Neural crest cell (in vitro differentiated cells): ENCODE data around the gene CEMIP. TPM values are rescaled to one million over a fixed set of nuclear protein-coding genes. Genes with fewer than 3 reads are reported as not detected.

ENCODE experiments used
- DNase-seq: peaks from one replicate; pipeline ENCODE4 v3.0.0; 2021; ENCODE audit warnings: low read depth, mixed read lengths, low spot score
- H3K27ac Mint-ChIP-seq: one replicate; pipeline ENCODE4 v1.8.0; 2021; ENCODE audit warnings: mild to moderate bottlenecking, mixed read lengths; ENCODE audit not compliant: unreplicated experiment
- H3K27me3 Mint-ChIP-seq: 2 replicates; pipeline ENCODE4 v1.8.0; 2021; ENCODE audit warnings: low read depth, mild to moderate bottlenecking, mixed read lengths
- H3K36me3 Mint-ChIP-seq: 2 replicates; pipeline ENCODE4 v1.8.0; 2021; ENCODE audit warnings: low read depth, mild to moderate bottlenecking, mixed read lengths
- H3K4me1 Mint-ChIP-seq: 2 replicates; pipeline ENCODE4 v1.8.0; 2021; ENCODE audit warnings: mixed read lengths
- H3K4me3 Mint-ChIP-seq: one replicate; pipeline ENCODE4 v1.8.0; 2021; ENCODE audit warnings: mild to moderate bottlenecking, mixed read lengths
- H3K9me3 Mint-ChIP-seq: 2 replicates; pipeline ENCODE4 v1.8.0; 2021; ENCODE audit warnings: mixed read lengths
- total RNA-seq: library from RNA; stranded (reverse); gene quantifications from 2 replicates; pipeline ENCODE4 v1.2.1, GENCODE V29; 2021
- TF ChIP-seq, protein P1 (sequence below): fragments of 200-600 bp; sonication (generic); conservative IDR thresholded peaks from 2 replicates; pipeline ENCODE4 v1.5.0; 2021; ENCODE audit warnings: antibody characterized with exemption, mild to moderate bottlenecking

Gene CEMIP
- total RNA-seq, 1 donor from 2014 or later = 0.33 TPM

DNA sequence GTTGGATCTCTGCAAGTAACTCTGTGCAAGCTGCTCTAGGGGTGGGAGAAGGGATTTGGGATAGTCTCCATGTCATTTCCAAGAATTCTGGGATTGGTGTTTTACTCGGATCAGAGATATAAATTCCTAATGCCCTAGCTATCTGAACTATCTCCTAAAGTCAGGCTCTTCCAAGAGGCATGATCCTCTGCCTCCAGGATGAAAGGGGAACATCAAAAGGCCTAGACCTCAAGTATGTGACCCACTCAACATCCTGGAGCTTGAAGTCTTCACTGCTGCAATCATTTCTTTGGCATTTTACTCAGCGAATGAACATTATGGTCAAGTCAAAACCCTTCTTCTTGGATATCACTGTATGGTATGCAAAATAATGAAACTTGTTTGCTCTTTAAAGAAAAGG is 104.5 kb downstream of the CEMIP start:
- no peaks in the 10 kb centered on the region for H3K9me3 Mint-ChIP-seq
- no peak for DNase-seq
- no peak overlapping the region for H3K4me3 Mint-ChIP-seq
- TF ChIP-seq, protein P1, sequence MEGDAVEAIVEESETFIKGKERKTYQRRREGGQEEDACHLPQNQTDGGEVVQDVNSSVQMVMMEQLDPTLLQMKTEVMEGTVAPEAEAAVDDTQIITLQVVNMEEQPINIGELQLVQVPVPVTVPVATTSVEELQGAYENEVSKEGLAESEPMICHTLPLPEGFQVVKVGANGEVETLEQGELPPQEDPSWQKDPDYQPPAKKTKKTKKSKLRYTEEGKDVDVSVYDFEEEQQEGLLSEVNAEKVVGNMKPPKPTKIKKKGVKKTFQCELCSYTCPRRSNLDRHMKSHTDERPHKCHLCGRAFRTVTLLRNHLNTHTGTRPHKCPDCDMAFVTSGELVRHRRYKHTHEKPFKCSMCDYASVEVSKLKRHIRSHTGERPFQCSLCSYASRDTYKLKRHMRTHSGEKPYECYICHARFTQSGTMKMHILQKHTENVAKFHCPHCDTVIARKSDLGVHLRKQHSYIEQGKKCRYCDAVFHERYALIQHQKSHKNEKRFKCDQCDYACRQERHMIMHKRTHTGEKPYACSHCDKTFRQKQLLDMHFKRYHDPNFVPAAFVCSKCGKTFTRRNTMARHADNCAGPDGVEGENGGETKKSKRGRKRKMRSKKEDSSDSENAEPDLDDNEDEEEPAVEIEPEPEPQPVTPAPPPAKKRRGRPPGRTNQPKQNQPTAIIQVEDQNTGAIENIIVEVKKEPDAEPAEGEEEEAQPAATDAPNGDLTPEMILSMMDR = no peak
- no peaks in the 10 kb centered on the region for H3K36me3 Mint-ChIP-seq
- H3K27ac Mint-ChIP-seq = no peak overlapping the region
- peaks cover 28% of the 10 kb centered on the region for H3K27me3 Mint-ChIP-seq
- no peaks in the 10 kb centered on the region for H3K4me1 Mint-ChIP-seq

DNA sequence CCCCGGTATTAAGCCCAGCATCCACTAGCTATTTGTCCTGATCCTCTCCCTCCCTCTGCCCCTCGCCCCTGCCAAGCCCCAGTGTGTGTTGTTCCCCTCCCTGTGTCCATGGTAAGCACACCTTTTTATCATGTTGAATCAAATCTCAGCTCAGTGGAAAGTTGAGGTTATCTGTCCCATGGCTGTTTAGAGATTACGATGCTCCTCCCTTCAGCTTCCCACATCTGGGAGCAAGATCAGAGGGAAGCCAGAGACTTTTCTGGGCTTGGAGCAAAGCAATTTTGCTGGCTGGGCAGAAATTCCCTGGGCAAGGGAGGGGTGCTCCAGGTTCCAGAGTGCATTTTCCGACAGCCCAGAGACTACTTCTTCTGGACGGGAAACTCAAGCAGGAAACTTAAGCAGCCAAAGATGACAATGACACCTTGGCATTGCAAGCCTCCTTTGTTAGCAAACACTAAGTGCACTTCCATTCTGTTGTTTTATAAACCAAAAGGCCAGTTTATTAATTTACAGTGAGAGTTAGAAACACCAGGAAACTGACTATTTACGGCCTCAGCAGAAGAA is 105.9 kb downstream of the CEMIP start:
- Mint-ChIP-seq H3K9me3 (no peaks in the 10 kb centered on the region), H3K4me1 (no peaks in the 10 kb centered on the region), H3K27ac (no peak overlapping the region), H3K27me3 (peaks cover 20% of the 10 kb centered on the region), H3K36me3 (no peaks in the 10 kb centered on the region), H3K4me3 (no peak overlapping the region)
- DNase-seq = no peak
- TF ChIP-seq, protein P1 = no peak

DNA sequence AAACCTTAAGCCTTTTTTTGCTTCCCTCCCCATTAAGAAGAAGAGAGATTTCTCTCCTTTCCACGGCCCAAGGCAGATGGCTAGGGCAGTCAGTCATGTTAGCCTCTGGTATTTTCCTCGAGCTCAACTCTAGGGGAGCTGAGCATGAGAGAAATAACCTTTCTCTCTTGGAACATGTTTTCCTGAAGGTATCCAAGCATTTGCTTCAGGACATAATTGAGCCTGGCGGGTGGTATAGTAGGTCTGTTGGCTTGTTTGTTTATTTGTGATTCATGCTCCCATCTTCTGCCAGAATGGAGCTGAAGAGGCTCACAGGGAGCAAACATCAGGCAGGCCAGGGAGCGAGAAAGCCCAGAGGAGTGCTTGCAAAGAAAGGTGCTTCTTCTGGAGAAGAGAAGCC is 108.0 kb downstream of the CEMIP start:
- TF ChIP-seq, protein P1 = no peak
- Mint-ChIP-seq H3K27ac (no peak overlapping the region), H3K4me3 (no peak overlapping the region), H3K9me3 (no peaks in the 10 kb centered on the region), H3K4me1 (no peaks in the 10 kb centered on the region), H3K27me3 (peaks cover 9% of the 10 kb centered on the region), H3K36me3 (no peaks in the 10 kb centered on the region)
- DNase-seq = no peak

DNA sequence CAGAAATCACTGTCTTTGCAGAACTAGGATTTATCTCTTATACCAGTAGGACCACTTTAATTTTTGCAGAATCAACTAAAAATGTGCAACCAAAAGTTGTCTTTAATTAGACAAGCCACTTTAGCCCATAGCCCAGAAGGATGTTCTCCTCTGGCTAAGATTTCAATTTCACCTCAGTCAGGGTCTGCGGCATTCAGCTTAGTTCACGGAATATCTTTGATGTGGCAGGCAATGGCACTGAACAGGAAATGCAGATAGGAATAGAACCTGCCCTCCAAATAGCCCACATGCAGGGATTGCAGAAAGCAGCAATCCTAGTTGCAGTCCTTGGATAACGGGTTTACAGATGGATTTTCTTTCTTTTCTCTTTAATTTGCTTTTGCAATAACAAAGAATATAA is 109.7 kb downstream of the CEMIP start:
- H3K4me3 Mint-ChIP-seq = no peak overlapping the region
- no peak for DNase-seq
- no peaks in the 10 kb centered on the region for H3K4me1 Mint-ChIP-seq
- no peaks in the 10 kb centered on the region for H3K36me3 Mint-ChIP-seq
- H3K27ac Mint-ChIP-seq = no peak overlapping the region
- H3K27me3 Mint-ChIP-seq = peaks cover 6% of the 10 kb centered on the region
- TF ChIP-seq, protein P1 = no peak
- H3K9me3 Mint-ChIP-seq = no peaks in the 10 kb centered on the region

DNA sequence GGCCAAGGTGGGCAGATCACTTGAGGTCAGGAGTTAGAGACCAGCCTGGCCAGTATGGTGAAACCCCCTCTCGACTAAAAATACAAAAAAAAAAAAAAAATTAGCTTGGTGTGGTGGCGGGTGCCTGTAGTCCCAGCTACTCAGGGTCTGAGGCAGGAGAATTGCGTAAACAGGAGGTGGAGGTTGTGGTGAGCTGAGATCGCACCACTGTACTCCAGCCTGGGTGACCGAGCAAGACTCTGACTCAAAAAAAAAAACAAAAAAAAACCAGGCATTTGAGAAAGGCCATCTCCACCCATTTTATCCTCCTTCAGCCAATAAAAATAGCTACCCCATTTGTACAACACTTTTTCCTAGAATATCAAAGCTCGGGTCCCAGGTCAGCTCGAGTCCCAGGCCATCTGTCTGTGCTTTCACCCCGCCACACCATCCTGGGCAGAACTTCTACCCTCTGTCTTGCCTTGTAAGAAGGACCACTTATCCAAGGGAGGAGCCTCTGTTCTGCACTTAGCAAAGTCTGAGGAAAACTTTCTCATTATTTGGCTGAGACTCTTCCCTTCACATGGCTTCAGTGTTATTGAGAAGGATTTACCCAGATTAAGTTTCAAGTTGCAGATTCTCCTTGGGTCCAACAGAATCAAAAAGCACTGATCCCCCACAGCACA is 111.3 kb downstream of the CEMIP start:
- Mint-ChIP-seq H3K9me3 (no peaks in the 10 kb centered on the region), H3K27me3 (peaks cover 4% of the 10 kb centered on the region), H3K4me3 (no peak overlapping the region), H3K4me1 (no peaks in the 10 kb centered on the region), H3K27ac (no peak overlapping the region), H3K36me3 (no peaks in the 10 kb centered on the region)
- no peak for DNase-seq
- TF ChIP-seq, protein P1 = no peak
